Cardiac septum (tissue), 1 donor: ENCODE data around the gene PKP1. TPM values are rescaled to one million over a fixed set of nuclear protein-coding genes. Genes with fewer than 3 reads are reported as not detected.
A peak's percentile ranks its signal among the peaks of the same experiment; 100 is the strongest.

Source experiments
- DNase-seq: peaks from one replicate; pipeline ENCODE4 v3.0.0-alpha.2; 2020; ENCODE audit warnings: low spot score
- intact Hi-C: fragments of 100-400 bp; cut with DNase I; formaldehyde crosslinking; loops from one replicate; pipeline ENCODE4 v1.14.0; 2022
- total RNA-seq: library from RNA; stranded (reverse); fragmentation: NEBNext Ultra II Directional; extraction: Animal tissue kit (Norgen Biotek cat#: 25700); gene quantifications from one replicate; pipeline ENCODE4 v1.2.1, GENCODE V29; 2021
- donor health status: DM: no; HTN: no; CAD: no.

The PKP1 gene
- total RNA-seq, 1 donor from 2014 or later = 0.16 TPM

GRCh38 chr1:201299968-201300367 lies 16.7 kb downstream of the PKP1 start:
- DNase-seq = no peak
- intact Hi-C loops = no loop called here

GRCh38 chr1:201300641-201301040 lies 17.3 kb downstream of the PKP1 start:
- intact Hi-C loops = no loop called here
- no peak for DNase-seq

GRCh38 chr1:201302163-201303152 lies 19.2 kb downstream of the PKP1 start:
- intact Hi-C loops = no loop called here
- no peak for DNase-seq

GRCh38 chr1:201304126-201304525 lies 20.8 kb downstream of the PKP1 start:
- no peak for DNase-seq
- intact Hi-C loops = no loop called here

GRCh38 chr1:201305815-201306214 lies 22.5 kb downstream of the PKP1 start:
- DNase-seq = no peak

GRCh38 chr1:201307231-201307630 lies 23.9 kb downstream of the PKP1 start:
- intact Hi-C loops = no loop called here

More at GRCh38 chr1:201305815-201306214, 22.5 kb downstream of the PKP1 start:
- intact Hi-C loops = no loop called here

GRCh38 chr1:201307760-201308499 lies 24.6 kb downstream of the PKP1 start:
- DNase-seq = no peak
- intact Hi-C loops = no loop called here

More at GRCh38 chr1:201307231-201307630, 23.9 kb downstream of the PKP1 start:
- DNase-seq = no peak

- intact Hi-C loops = no loop called here
- peak; percentile 83 for DNase-seq
These were observed 26.1 kb downstream of the PKP1 start for GRCh38 chr1:201309416-201309815.

GRCh38 chr1:201310251-201310985 lies 27.1 kb downstream of the PKP1 start:
- intact Hi-C loops = no loop called here
- DNase-seq = no peak

GRCh38 chr1:201310986-201311355 lies 27.7 kb downstream of the PKP1 start:
- intact Hi-C loops = no loop called here
- DNase-seq = no peak

GRCh38 chr1:201311356-201312011 lies 28.2 kb downstream of the PKP1 start:
- no peak for DNase-seq
- intact Hi-C loops = no loop called here

- intact Hi-C loops = no loop called here
These were observed 29.0 kb downstream of the PKP1 start for GRCh38 chr1:201312298-201312697.

GRCh38 chr1:201313086-201313485 lies 29.8 kb downstream of the PKP1 start:
- DNase-seq = no peak
- intact Hi-C loops = no loop called here

More at GRCh38 chr1:201312298-201312697, 29.0 kb downstream of the PKP1 start:
- no peak for DNase-seq

- DNase-seq = no peak
- intact Hi-C loops = no loop called here
These were observed 33.2 kb downstream of the PKP1 start for GRCh38 chr1:201316556-201316955.

- peak; percentile 69 for DNase-seq
- intact Hi-C loops = no loop called here
These were observed 34.2 kb downstream of the PKP1 start for GRCh38 chr1:201317551-201317950.

- DNase-seq = peak; percentile 41
- intact Hi-C loops = no loop called here
These were observed 35.4 kb downstream of the PKP1 start for GRCh38 chr1:201318504-201319340.

GRCh38 chr1:201319631-201320030 lies 36.3 kb downstream of the PKP1 start:
- peak; percentile 67 for DNase-seq
- intact Hi-C loops = no loop called here

- intact Hi-C loops = no loop called here
- peak; percentile 38 for DNase-seq
These were observed 37.0 kb downstream of the PKP1 start for GRCh38 chr1:201320168-201320788.
